AG04449 (cell line): ENCODE measurements around the gene KRT23.

Experiments
- CTCF ChIA-PET: fragments of 350-600 bp; formaldehyde crosslinking; extraction: SDS; loops from one replicate; lab custom pipeline; 2021; ENCODE audit warnings: antibody characterized with exemption; lab: Yijun Ruan, JAX
- POLR2A ChIA-PET: fragments of 400-600, 350-600 bp; formaldehyde crosslinking; extraction: SDS; loops from one replicate; lab custom pipeline; 2020; ENCODE audit warnings: antibody characterized with exemption, inconsistent platforms; lab: Yijun Ruan, JAX
- DNase-seq: peaks from one replicate; pipeline ENCODE4 v3.0.0-alpha.2; 2010; ENCODE audit warnings: low read depth, low spot score
- H3K4me3 ChIP-seq: 2 replicates; pipeline ENCODE4 v1.5.1; 2011; ENCODE audit warnings: low read depth, mild to moderate bottlenecking, control low read depth, low read length
- TF ChIP-seq, protein P1 (sequence below): IDR thresholded peaks from one replicate; pipeline ENCODE4 v1.5.1; 2011; ENCODE audit warnings: mild to moderate bottlenecking, moderate library complexity, low read length, control low read depth, inconsistent platforms; ENCODE audit not compliant: insufficient read depth; ENCODE audit errors: missing control alignments

KRT23 gene

DNA sequence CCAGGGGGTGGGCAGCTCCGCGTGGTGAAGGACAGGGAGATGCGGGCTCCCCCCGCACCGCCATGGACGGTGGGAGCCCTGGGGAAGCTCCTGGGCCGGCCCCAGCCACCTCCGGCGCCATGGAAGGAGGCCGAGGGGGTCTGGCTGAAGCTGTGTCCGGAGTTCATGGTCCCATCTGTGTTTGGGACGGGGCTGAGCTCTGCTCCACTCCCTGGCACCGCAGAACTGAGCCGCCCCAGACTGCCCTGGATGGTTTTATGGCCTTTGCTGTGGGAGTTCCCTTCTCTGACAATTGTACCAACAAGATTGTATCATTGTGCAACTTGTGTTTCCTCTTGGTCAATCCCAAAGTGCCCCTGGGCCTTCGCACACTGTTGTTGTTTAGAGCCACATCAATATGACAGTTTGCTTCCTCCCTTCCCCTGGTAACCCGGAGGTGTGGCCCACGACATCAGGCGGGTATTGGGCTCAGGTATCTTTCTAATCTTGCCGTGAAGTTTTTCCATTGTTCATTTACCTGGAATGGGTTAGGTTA is 942 bp downstream of the KRT23 start:
- no peak for DNase-seq
- H3K4me3 ChIP-seq, result no peak overlapping the region
- ChIA-PET POLR2A (no interaction called here), CTCF (no interaction called here)
- TF ChIP-seq, protein P1, sequence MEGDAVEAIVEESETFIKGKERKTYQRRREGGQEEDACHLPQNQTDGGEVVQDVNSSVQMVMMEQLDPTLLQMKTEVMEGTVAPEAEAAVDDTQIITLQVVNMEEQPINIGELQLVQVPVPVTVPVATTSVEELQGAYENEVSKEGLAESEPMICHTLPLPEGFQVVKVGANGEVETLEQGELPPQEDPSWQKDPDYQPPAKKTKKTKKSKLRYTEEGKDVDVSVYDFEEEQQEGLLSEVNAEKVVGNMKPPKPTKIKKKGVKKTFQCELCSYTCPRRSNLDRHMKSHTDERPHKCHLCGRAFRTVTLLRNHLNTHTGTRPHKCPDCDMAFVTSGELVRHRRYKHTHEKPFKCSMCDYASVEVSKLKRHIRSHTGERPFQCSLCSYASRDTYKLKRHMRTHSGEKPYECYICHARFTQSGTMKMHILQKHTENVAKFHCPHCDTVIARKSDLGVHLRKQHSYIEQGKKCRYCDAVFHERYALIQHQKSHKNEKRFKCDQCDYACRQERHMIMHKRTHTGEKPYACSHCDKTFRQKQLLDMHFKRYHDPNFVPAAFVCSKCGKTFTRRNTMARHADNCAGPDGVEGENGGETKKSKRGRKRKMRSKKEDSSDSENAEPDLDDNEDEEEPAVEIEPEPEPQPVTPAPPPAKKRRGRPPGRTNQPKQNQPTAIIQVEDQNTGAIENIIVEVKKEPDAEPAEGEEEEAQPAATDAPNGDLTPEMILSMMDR, result no peak

DNA sequence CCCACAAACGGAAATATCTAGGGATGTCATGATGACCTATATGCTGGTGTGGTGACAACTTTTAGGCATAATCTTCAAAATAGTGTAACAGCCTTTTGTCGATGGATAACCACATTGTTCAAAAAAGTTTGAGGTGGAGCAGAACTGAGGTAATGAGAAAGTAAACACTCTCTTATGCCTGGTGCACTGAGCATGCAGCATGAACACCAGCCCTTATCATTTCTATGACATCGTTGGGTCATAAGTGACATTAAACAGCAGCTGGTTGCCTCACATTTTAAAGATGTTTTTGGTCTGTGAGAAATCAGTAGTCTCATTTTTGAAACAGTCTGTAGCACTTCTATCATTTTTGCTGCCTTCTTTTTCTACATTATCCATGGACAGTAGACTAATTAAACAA is 1.8 kb downstream of the KRT23 start:
- TF ChIP-seq, protein P1, result no peak
- POLR2A ChIA-PET, result no interaction called here
- H3K4me3 ChIP-seq, result no peak overlapping the region
- CTCF ChIA-PET, result no interaction called here
- no peak for DNase-seq

DNA sequence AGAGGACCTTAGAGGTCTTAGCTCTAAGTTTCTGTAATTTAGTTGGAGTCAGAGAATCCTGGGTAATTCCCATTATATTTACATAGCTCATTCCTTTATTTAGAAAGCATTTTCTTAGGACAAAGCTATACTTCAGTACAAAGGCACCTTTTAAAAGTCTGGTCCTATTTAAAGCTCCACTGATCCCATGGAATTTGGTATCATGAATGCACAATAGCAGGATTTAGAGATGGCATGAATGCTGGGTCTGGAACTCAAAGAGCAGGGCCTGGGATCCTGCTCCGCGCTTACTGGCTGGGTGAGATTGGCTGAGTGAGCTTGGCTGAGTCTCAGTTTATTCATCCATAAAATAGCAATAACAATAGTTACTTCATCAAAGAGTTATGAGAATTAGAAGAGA is 4.8 kb downstream of the KRT23 start:
- ChIA-PET POLR2A (no interaction called here), CTCF (interaction anchor here (0.8 to 1.7 kb wide), 3 partner anchors 8 to 24 kb away, joined by 3 to 8 read pairs (median 3); no protein-coding TSS in a partner anchor)
- TF ChIP-seq, protein P1, result no peak
- H3K4me3 ChIP-seq, result no peak overlapping the region
- no peak for DNase-seq

DNA sequence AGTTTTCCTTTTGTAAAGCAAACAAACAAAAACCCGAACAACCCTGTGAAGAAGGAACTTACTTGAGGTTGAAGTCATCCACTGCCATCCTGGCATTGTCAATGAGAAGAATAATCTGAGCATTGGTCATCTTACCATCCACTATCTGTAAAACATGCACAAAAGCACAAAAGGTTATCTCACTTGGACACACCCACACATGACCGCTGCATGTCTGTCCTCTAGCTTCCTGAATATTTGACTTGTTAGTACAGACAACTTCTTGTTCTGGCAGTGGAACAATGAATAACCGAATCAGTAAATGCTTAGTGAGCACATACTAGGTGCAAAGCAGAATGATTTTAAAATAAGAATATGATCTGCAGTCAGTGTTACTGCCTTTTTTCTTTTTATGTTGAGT is 6.1 kb downstream of the KRT23 start:
- CTCF ChIA-PET, result no interaction called here
- POLR2A ChIA-PET, result no interaction called here

DNA sequence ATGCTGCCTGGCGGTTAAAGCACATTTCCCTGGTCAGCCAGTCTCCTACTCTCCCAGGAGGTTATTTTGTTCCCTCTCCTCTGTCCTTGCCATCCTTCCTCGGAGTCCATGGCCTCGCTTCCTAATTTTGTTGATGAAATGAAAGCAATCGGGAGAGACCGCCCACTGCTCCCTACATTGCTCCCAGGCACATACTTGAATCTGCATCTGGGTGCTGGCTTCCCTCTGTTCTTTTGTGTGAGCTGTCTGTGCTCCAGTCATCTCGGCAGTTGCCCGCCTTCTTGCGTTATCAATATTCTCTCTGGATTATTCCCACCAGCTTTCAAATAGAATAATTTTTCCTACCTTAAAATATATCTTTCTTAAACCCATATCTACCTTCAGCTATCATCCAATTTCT is 11.1 kb downstream of the KRT23 start:
- ChIA-PET POLR2A (no interaction called here), CTCF (interaction anchor here (1.0 to 1.4 kb wide), 2 partner anchors 11 to 21 kb away, joined by 3 read pairs; no protein-coding TSS in a partner anchor)
- no peak overlapping the region for H3K4me3 ChIP-seq
- DNase-seq, result no peak
- TF ChIP-seq, protein P1, result no peak

More for the DNA sequence above, 6.1 kb downstream of the KRT23 start:
- DNase-seq, result no peak
- no peak overlapping the region for H3K4me3 ChIP-seq
- TF ChIP-seq, protein P1, result no peak

DNA sequence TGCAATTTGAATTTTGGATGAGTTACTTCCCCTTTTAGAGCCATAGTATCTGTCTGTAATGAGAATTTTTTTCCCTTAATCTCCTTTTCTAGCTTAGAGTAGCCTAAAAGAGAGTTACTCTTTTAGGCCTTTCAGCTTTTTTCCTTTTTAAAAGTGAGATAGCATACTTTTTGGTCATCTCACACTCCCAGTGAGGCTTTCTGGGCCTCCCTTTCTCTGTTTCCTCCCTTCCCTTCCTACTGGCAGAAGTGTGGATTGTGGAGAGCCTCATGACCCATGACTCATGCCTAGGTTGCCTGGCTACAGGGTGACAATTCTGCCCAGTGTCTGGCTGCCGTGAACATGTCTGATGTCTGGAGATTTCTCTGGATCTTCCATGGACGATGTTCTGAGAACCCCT is 15.2 kb downstream of the KRT23 start:
- TF ChIP-seq, protein P1, result no peak
- no peak overlapping the region for H3K4me3 ChIP-seq
- ChIA-PET CTCF (no interaction called here), POLR2A (no interaction called here)
- DNase-seq, result peak; percentile 53
